ENCODE measurements around the gene MRPS12.

DNA sequence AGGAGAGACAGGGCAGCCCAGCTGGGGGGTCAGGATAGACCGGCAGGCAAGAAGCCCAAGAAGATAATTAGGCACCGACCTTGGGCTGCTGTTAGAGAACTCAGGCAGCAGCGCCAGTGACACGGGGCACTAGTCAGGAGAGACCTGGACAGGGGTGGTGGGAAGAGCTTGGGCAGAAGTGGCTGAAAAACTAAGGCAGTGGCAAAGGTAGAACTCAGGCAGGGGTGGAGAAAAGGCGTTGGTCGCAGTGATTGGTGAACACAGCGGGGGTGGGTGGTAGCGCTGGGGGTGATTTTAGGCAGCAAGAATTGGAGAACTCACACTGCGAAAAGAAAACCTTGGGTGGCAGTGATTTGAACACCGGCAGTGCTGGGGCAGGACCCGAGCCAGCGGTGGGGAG is 23.1 kb upstream of the MRPS12 start:
- TF ChIP-seq, protein P1, sequence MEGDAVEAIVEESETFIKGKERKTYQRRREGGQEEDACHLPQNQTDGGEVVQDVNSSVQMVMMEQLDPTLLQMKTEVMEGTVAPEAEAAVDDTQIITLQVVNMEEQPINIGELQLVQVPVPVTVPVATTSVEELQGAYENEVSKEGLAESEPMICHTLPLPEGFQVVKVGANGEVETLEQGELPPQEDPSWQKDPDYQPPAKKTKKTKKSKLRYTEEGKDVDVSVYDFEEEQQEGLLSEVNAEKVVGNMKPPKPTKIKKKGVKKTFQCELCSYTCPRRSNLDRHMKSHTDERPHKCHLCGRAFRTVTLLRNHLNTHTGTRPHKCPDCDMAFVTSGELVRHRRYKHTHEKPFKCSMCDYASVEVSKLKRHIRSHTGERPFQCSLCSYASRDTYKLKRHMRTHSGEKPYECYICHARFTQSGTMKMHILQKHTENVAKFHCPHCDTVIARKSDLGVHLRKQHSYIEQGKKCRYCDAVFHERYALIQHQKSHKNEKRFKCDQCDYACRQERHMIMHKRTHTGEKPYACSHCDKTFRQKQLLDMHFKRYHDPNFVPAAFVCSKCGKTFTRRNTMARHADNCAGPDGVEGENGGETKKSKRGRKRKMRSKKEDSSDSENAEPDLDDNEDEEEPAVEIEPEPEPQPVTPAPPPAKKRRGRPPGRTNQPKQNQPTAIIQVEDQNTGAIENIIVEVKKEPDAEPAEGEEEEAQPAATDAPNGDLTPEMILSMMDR (IDR thresholded peaks at IDR 0.05) = no peak
- TF ChIP-seq POLR2AphosphoS5 (IDR thresholded peaks at IDR 0.05) = no peak
